Upper lobe of left lung (tissue), 4 donors: ENCODE measurements around the gene ARAP1.

Source experiments
- POLR2A ChIP-seq, 4 donors: fragments of 450-650 bp; IDR thresholded peaks; one replicate each; pipeline ENCODE4 v1.5.1; 2016 to 2017; ENCODE audit warnings: antibody characterized with exemption in 4 of 4, mild to moderate bottlenecking in 2 of 4
- TF ChIP-seq, protein P1 (sequence below), 6 experiments: fragments of 450-650 bp in 4 of 6; fragments of 200-600 bp in 2 of 6; sonication (generic) in 2 of 6; IDR thresholded peaks; one replicate each; pipeline ENCODE4 v1.5.1; 2016 to 2019; ENCODE audit warnings: antibody characterized with exemption in 6 of 6

- TF ChIP-seq, protein P1, sequence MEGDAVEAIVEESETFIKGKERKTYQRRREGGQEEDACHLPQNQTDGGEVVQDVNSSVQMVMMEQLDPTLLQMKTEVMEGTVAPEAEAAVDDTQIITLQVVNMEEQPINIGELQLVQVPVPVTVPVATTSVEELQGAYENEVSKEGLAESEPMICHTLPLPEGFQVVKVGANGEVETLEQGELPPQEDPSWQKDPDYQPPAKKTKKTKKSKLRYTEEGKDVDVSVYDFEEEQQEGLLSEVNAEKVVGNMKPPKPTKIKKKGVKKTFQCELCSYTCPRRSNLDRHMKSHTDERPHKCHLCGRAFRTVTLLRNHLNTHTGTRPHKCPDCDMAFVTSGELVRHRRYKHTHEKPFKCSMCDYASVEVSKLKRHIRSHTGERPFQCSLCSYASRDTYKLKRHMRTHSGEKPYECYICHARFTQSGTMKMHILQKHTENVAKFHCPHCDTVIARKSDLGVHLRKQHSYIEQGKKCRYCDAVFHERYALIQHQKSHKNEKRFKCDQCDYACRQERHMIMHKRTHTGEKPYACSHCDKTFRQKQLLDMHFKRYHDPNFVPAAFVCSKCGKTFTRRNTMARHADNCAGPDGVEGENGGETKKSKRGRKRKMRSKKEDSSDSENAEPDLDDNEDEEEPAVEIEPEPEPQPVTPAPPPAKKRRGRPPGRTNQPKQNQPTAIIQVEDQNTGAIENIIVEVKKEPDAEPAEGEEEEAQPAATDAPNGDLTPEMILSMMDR (IDR thresholded peaks at IDR 0.05): no peak
- no peak for TF ChIP-seq POLR2A (IDR thresholded peaks at IDR 0.05)
Measured at GRCh38 chr11:72766152-72766902, 14.1 kb upstream of the ARAP1 start.
